HEK293 (cell line): ENCODE data around the gene RNF225.

Experiments
- CTCF ChIA-PET: fragments of 350-600 bp; formaldehyde crosslinking; extraction: SDS; loops from one replicate; lab custom pipeline; 2021; ENCODE audit warnings: antibody characterized with exemption; lab: Yijun Ruan, JAX
- POLR2A ChIA-PET: fragments of 300-600 bp; formaldehyde crosslinking; extraction: SDS; loops from one replicate; lab custom pipeline; 2020; ENCODE audit warnings: antibody characterized with exemption, inconsistent platforms; lab: Yijun Ruan, JAX
- H3K27ac ChIP-seq: fragments of 200-500 bp; sonication (Bioruptor generic); 2 replicates; pipeline ENCODE4 v1.5.1; 2014; ENCODE audit warnings: low read depth, low read length, control low read depth, inconsistent platforms; ENCODE audit errors: extremely low read depth
- H3K36me3 ChIP-seq, 2 experiments: fragments of 200-500 bp in 1 of 2; sonication (Bioruptor generic) in 1 of 2; 1 replicate in 1 of 2; 2 replicates in 1 of 2; pipeline ENCODE4 v1.5.1; 2014 to 2017; ENCODE audit warnings: inconsistent platforms in 2 of 2, low read length in 2 of 2; ENCODE audit not compliant: control insufficient read depth in 2 of 2, insufficient read depth in 1 of 2
- H3K4me1 ChIP-seq: fragments of 200-500 bp; sonication (Bioruptor generic); 2 replicates; pipeline ENCODE4 v1.5.1; 2014; ENCODE audit warnings: mild to moderate bottlenecking, low read length, inconsistent platforms; ENCODE audit not compliant: control insufficient read depth, insufficient read depth
- H3K4me3 ChIP-seq: 2 replicates; pipeline ENCODE4 v1.5.1; 2011; ENCODE audit warnings: low read depth, mild to moderate bottlenecking, control low read depth, low read length, moderate library complexity
- H3K9me3 ChIP-seq: fragments of 200-500 bp; sonication (Bioruptor generic); 2 replicates; pipeline ENCODE4 v1.5.1; 2014; ENCODE audit warnings: low read depth, low read length, inconsistent platforms; ENCODE audit not compliant: control insufficient read depth, insufficient read depth
- GLI4 ChIP-seq: fragments of 450-650 bp; formaldehyde crosslinking; IDR thresholded peaks from 2 replicates; pipeline ENCODE4 v1.5.1; 2016; ENCODE audit warnings: missing biosample characterization, missing genetic modification characterization
- HOXD13 ChIP-seq: sonication (generic); formaldehyde crosslinking; IDR thresholded peaks from 2 replicates; pipeline ENCODE4 v1.8.0; 2022; ENCODE audit warnings: missing genetic modification reagents, borderline replicate concordance
- PRDM10 ChIP-seq: fragments of 450-650 bp; formaldehyde crosslinking; IDR thresholded peaks from 2 replicates; pipeline ENCODE4 v1.5.1; 2016; ENCODE audit warnings: missing biosample characterization, missing genetic modification characterization
- RBAK ChIP-seq: fragments of 450-650 bp; formaldehyde crosslinking; IDR thresholded peaks from 2 replicates; pipeline ENCODE4 v1.5.1; 2016; ENCODE audit warnings: missing biosample characterization, missing genetic modification characterization
- SP7 ChIP-seq: fragments of 450-650 bp; formaldehyde crosslinking; IDR thresholded peaks from 2 replicates; pipeline ENCODE4 v1.5.1; 2016; ENCODE audit warnings: missing biosample characterization, missing genetic modification characterization
- ZFP3 ChIP-seq: fragments of 450-650 bp; formaldehyde crosslinking; IDR thresholded peaks from 2 replicates; pipeline ENCODE4 v1.5.1; 2016; ENCODE audit warnings: low read depth, missing biosample characterization, missing genetic modification characterization
- ZNF266 ChIP-seq: fragments of 450-650 bp; formaldehyde crosslinking; IDR thresholded peaks from 2 replicates; pipeline ENCODE4 v1.5.1; 2016; ENCODE audit warnings: missing biosample characterization, missing genetic modification characterization, low read depth
- ZNF354C ChIP-seq: fragments of 450-650 bp; formaldehyde crosslinking; IDR thresholded peaks from 2 replicates; pipeline ENCODE4 v1.5.1; 2016; ENCODE audit warnings: missing biosample characterization, missing genetic modification characterization, low read depth, borderline replicate concordance
- ZNF37A ChIP-seq: fragments of 450-650 bp; IDR thresholded peaks from 2 replicates; pipeline ENCODE4 v1.5.1; 2018; ENCODE audit warnings: missing biosample characterization, missing genetic modification characterization
- ZNF398 ChIP-seq: fragments of 450-650 bp; formaldehyde crosslinking; IDR thresholded peaks from 2 replicates; pipeline ENCODE4 v1.5.1; 2017; ENCODE audit warnings: missing biosample characterization, missing genetic modification characterization
- ZNF518A ChIP-seq: fragments of 450-650 bp; formaldehyde crosslinking; conservative IDR thresholded peaks from 2 replicates; pipeline ENCODE4 v1.5.1; 2016; ENCODE audit warnings: low read depth, missing biosample characterization, missing genetic modification characterization
- ZNF596 ChIP-seq: fragments of 450-650 bp; IDR thresholded peaks from 2 replicates; pipeline ENCODE4 v1.5.0; 2018; ENCODE audit warnings: missing biosample characterization, mild to moderate bottlenecking, missing genetic modification characterization, moderate library complexity
- ZNF624 ChIP-seq: fragments of 450-650 bp; formaldehyde crosslinking; IDR thresholded peaks from 2 replicates; pipeline ENCODE4 v1.5.1; 2017; ENCODE audit warnings: missing biosample characterization, missing genetic modification characterization
- ZNF645 ChIP-seq: fragments of 450-650 bp; formaldehyde crosslinking; IDR thresholded peaks from 2 replicates; pipeline ENCODE4; 2016; ENCODE audit warnings: missing biosample characterization, missing genetic modification characterization
- ZNF692 ChIP-seq: fragments of 450-650 bp; formaldehyde crosslinking; IDR thresholded peaks from 2 replicates; pipeline ENCODE4 v1.5.1; 2016; ENCODE audit warnings: missing biosample characterization, missing genetic modification characterization
- ZNF843 ChIP-seq: fragments of 450-650 bp; formaldehyde crosslinking; IDR thresholded peaks from 2 replicates; pipeline ENCODE4 v1.5.1; 2016; ENCODE audit warnings: missing biosample characterization, missing genetic modification characterization
- ZSCAN4 ChIP-seq: fragments of 450-650 bp; formaldehyde crosslinking; IDR thresholded peaks from 2 replicates; pipeline ENCODE4 v1.5.1; 2017; ENCODE audit warnings: missing biosample characterization, missing genetic modification characterization
- ZXDB ChIP-seq: fragments of 450-650 bp; formaldehyde crosslinking; IDR thresholded peaks from 2 replicates; pipeline ENCODE4 v1.5.1; 2016; ENCODE audit warnings: missing biosample characterization, missing genetic modification characterization

RNF225 gene

GRCh38 chr19:58408152-58409009, 12.9 kb downstream of the RNF225 start, which contains the start of gene ZNF584 (continued):
- TF ChIP-seq ZNF354C (tag by site-specific recombination) = no peak
- no peak for TF ChIP-seq ZNF645 (tag by site-specific recombination)

- Histone ChIP-seq H3K4me3 (peak overlapping the region; percentile 98), H3K4me1 (peaks cover 4% of the 10 kb centered on the region; the same call in 1 of the 2 replicates), H3K27ac (peak overlapping the region; percentile 76), H3K9me3 (no peaks in the 10 kb centered on the region), H3K36me3 (peaks cover 9% of the 10 kb centered on the region in 2 experiments; a peak in 2 of 3 replicates)
- ChIA-PET POLR2A (interaction anchor here (0.6 to 3.2 kb wide), 42 partner anchors 9 to 727 kb away, joined by 3 to 27 read pairs (median 6); partner anchors contain the start of genes CHMP2A, ERVK3-1, RNF225 and RPS5), CTCF (interaction anchor here (0.7 to 1.3 kb wide), 6 partner anchors 18 to 174 kb away, joined by 3 to 5 read pairs (median 4); no protein-coding TSS in a partner anchor)
- peak; percentile 64 for TF ChIP-seq ZNF398 (tag by site-specific recombination)
- peak; percentile 56 for TF ChIP-seq PRDM10 (tag by site-specific recombination)
- TF ChIP-seq ZNF266 (tag by site-specific recombination) = no peak
- TF ChIP-seq SP7 = no peak
- no peak; the same call in 1 of the 2 replicates for TF ChIP-seq ZSCAN4 (tag by site-specific recombination)
- no peak for TF ChIP-seq ZNF37A (tag by site-specific recombination)
- TF ChIP-seq ZNF518A (tag by site-specific recombination) = no peak
- no peak for TF ChIP-seq ZNF596 (tag by site-specific recombination)
- TF ChIP-seq ZNF624 (tag by site-specific recombination) = no peak
- TF ChIP-seq ZNF692 (tag by site-specific recombination) = peak; percentile 99
- TF ChIP-seq HOXD13 (CRISPR knock-in tag) = no peak
- no peak for TF ChIP-seq ZNF843 (tag by site-specific recombination)
- peak; percentile 13; the same call in 1 of the 2 replicates for TF ChIP-seq GLI4 (tag by site-specific recombination)
- no peak; the same call in 1 of the 2 replicates for TF ChIP-seq RBAK
- TF ChIP-seq ZXDB = peak; percentile 15; the same call in 1 of the 2 replicates
- no peak for TF ChIP-seq ZFP3
Observed at GRCh38 chr19:58409010-58409790, 13.7 kb downstream of the RNF225 start.
